NK-92 treated with Interleukin-12 subunit alpha and Interleukin-12 subunit beta, amount 100 ng/mL, for 24 hours (cell line): ENCODE data around the gene CCNQ.

ENCODE experiments used
- DNase-seq: peaks from one replicate; lab custom pipeline; 2025; lab: John Stamatoyannopoulos, UW

CCNQ gene

GRCh38 chrX:153596981-153597750, 1.8 kb downstream of the CCNQ start:
- DNase-seq = no peak

- no peak for DNase-seq
Measured at GRCh38 chrX:153595859-153596857, 2.8 kb downstream of the CCNQ start.

GRCh38 chrX:153595387-153595786, 3.6 kb downstream of the CCNQ start:
- no peak for DNase-seq

GRCh38 chrX:153593811-153594500, 5.0 kb downstream of the CCNQ start:
- DNase-seq = no peak

GRCh38 chrX:153592966-153593688, 5.8 kb downstream of the CCNQ start:
- no peak for DNase-seq

GRCh38 chrX:153592091-153592833, 6.7 kb downstream of the CCNQ start:
- DNase-seq = no peak

GRCh38 chrX:153590961-153591956, 7.7 kb downstream of the CCNQ start:
- DNase-seq = no peak

GRCh38 chrX:153588782-153589446, 10.0 kb downstream of the CCNQ start:
- DNase-seq = no peak

GRCh38 chrX:153588021-153588781, 10.7 kb downstream of the CCNQ start:
- DNase-seq = no peak

- DNase-seq = no peak
Measured at GRCh38 chrX:153587342-153587741, 11.6 kb downstream of the CCNQ start.

GRCh38 chrX:153585827-153586226, 13.1 kb downstream of the CCNQ start:
- no peak for DNase-seq

GRCh38 chrX:153583433-153583832, 15.5 kb downstream of the CCNQ start:
- no peak for DNase-seq

GRCh38 chrX:153582896-153583295, 16.0 kb downstream of the CCNQ start:
- DNase-seq = no peak

GRCh38 chrX:153580700-153581386, 18.1 kb downstream of the CCNQ start:
- DNase-seq = no peak

- DNase-seq = no peak
Measured at GRCh38 chrX:153578889-153579288, 20.1 kb downstream of the CCNQ start.

- no peak for DNase-seq
Measured at GRCh38 chrX:153578200-153578835, 20.6 kb downstream of the CCNQ start.

GRCh38 chrX:153576961-153577360, 22.0 kb downstream of the CCNQ start:
- no peak for DNase-seq
